ENCODE measurements around the gene CDH1. TPM values are rescaled to one million over a fixed set of nuclear protein-coding genes. Genes with fewer than 3 reads are reported as not detected.

The CDH1 gene
- polyA plus RNA-seq, 3 donors, result 0.05 to 0.13 TPM; not detected in 1

DNA sequence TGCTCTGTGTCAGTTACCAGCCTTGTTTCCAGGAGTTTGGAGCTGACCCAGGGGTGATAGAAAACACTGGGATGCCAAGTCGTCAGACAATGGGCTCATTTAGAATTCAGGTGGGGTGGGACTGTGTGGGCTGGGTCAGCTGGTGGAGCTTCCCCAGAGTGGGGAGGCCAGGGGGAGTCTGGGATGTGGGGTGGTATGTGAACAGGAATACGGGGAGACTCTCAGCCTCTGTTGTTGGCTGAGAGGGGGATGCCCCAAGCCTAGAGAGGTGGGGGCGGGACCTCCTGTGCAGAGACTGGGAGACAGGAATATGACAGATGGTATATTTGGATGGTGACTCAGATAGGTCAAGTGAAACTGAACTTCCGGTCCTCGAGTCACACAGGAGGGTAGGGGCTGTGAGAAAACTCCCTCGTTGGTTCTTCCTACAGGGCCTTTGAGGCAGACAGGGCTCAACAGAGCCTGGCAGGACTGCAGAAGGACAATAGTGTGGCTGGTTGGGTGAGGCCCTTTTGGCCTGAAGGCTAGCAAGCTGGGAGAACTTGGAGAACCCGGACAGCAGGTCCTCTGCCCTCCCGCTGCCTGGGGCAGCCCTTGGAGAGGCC, 23.7 kb downstream of the CDH1 start:
- WGBS (ENCODE audit: insufficient coverage), result 61% methylated on average over 8 of the region's 8 CpGs
- no peak overlapping the region for H3K4me3 ChIP-seq (replicated peaks in 1 of 3; ENCODE audit: low read depth in 2 of 3, low read length in 3 of 3)
- H3K9me3 Mint-ChIP-seq, result no peaks in the 10 kb centered on the region
- no peaks in the 10 kb centered on the region for H3K27me3 ChIP-seq (ENCODE audit: control insufficient read depth in 2 of 2, insufficient read depth in 2 of 2, low read length in 2 of 2)
- H3K36me3 Mint-ChIP-seq, result no peaks in the 10 kb centered on the region
- H3K4me1 ChIP-seq (ENCODE audit: control insufficient read depth in 1 of 2, insufficient read depth in 2 of 2, low read length in 2 of 2), result peaks cover 6 to 9% of the 10 kb centered on the region in 2 donors
- DNase-seq, result peak; percentile 8 to 82 (median 25)
- H4K20me1 ChIP-seq (ENCODE audit: insufficient read depth, low read length), result no peaks in the 10 kb centered on the region
- H2AFZ ChIP-seq (ENCODE audit: insufficient read depth, low read depth, low read length, poor library complexity, severe bottlenecking), result peak overlapping the region; percentile 43
- intact Hi-C loops (cut with micrococcal nuclease), result no loop called here
- H3K4me2 ChIP-seq (replicated peaks; ENCODE audit: extremely low read depth, low read length, poor library complexity, severe bottlenecking), result no peak overlapping the region
- no peaks in the 10 kb centered on the region for H3K9me3 ChIP-seq (replicated peaks in 1 of 2; ENCODE audit: control insufficient read depth in 1 of 2, insufficient read depth in 1 of 2, low read length in 2 of 2)
- H3K4me3 Mint-ChIP-seq, result peak overlapping the region in 1 of 2 donors; percentile 17
- no peak overlapping the region for H3K27ac ChIP-seq (ENCODE audit: low read depth in 1 of 2, low read length in 2 of 2)
- H3K79me2 ChIP-seq (ENCODE audit: insufficient read depth, low read length), result no peaks in the 10 kb centered on the region
- H3K36me3 ChIP-seq (replicated peaks in 1 of 2; ENCODE audit: control insufficient read depth in 1 of 2, insufficient read depth in 2 of 2, low read length in 2 of 2), result no peaks in the 10 kb centered on the region
- H3K4me1 Mint-ChIP-seq, result peaks cover 12% of the 10 kb centered on the region
- H3K27ac Mint-ChIP-seq, result peak overlapping the region in 2 of 7 donors; percentile 25 to 35
- no peak for TF ChIP-seq CTCF (IDR thresholded peaks at IDR 0.05)
- no peak overlapping the region for H3K9ac ChIP-seq (ENCODE audit: insufficient read depth, low read length, poor library complexity, severe bottlenecking)
- H3K27me3 Mint-ChIP-seq (ENCODE audit: low read depth in 3 of 3), result peaks cover 4 to 16% (median 15%) of the 10 kb centered on the region in 3 donors

DNA sequence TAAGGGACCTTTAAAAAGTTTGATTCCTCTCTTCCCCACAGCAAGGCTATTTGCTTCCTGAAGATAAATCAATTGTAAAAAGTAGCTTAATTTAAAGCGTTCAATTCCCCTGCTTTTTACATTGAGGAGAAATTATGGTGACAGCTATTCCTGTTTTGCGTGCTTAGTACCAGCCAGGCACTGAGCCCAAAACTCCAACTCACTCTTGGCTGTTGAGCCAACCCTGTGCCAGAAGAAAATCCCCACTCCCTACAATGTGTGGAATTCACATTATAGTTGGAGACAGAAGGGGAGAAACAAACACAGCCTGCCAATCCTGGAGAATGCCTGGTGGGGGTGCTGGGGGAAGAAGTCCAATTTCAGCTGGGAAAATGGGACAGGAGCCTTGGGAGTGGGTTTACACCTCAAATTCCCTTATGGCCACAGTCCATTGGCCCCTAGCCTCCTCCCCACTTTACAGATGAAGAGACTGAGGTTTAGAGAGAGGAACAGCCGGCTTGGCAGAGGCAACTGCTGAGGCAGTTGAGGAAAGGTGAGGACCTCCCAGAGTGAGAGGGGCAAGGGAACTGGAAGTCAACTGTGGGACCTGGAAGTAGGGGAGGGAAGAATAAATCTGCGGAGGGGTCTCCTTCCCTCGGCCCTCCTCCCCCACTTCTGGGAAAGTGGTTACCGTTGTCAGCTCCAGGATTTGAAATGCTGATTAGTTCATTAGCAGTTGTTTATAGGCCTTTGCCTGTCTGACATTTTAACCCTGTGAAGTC, 26.1 kb downstream of the CDH1 start:
- Histone ChIP-seq H3K36me3 (replicated peaks in 1 of 2; ENCODE audit: control insufficient read depth in 1 of 2, insufficient read depth in 2 of 2, low read length in 2 of 2) (no peaks in the 10 kb centered on the region), H2AFZ (ENCODE audit: insufficient read depth, low read depth, low read length, poor library complexity, severe bottlenecking) (no peak overlapping the region), H3K9me3 (replicated peaks in 1 of 2; ENCODE audit: control insufficient read depth in 1 of 2, insufficient read depth in 1 of 2, low read length in 2 of 2) (no peaks in the 10 kb centered on the region), H4K20me1 (ENCODE audit: insufficient read depth, low read length) (no peaks in the 10 kb centered on the region), H3K27ac (ENCODE audit: low read depth in 1 of 2, low read length in 2 of 2) (no peak overlapping the region), H3K79me2 (ENCODE audit: insufficient read depth, low read length) (no peaks in the 10 kb centered on the region), H3K9ac (ENCODE audit: insufficient read depth, low read length, poor library complexity, severe bottlenecking) (no peak overlapping the region), H3K4me1 (ENCODE audit: control insufficient read depth in 1 of 2, insufficient read depth in 2 of 2, low read length in 2 of 2) (peaks cover 9% of the 10 kb centered on the region in 2 donors), H3K4me2 (replicated peaks; ENCODE audit: extremely low read depth, low read length, poor library complexity, severe bottlenecking) (no peak overlapping the region), H3K4me3 (replicated peaks in 1 of 3; ENCODE audit: low read depth in 2 of 3, low read length in 3 of 3) (no peak overlapping the region), H3K27me3 (ENCODE audit: control insufficient read depth in 2 of 2, insufficient read depth in 2 of 2, low read length in 2 of 2) (no peaks in the 10 kb centered on the region)
- TF ChIP-seq CTCF (IDR thresholded peaks at IDR 0.05), result no peak
- DNase-seq, result no peak
- intact Hi-C loops (cut with micrococcal nuclease), result no loop called here
- Mint-ChIP-seq H3K9me3 (peaks cover 0 to 1% (median 0%) of the 10 kb centered on the region in 7 donors), H3K36me3 (no peaks in the 10 kb centered on the region), H3K27ac (peak overlapping the region in 1 of 7 donors; percentile 50), H3K4me3 (no peak overlapping the region), H3K27me3 (ENCODE audit: low read depth in 3 of 3) (peaks cover 4 to 17% (median 14%) of the 10 kb centered on the region in 3 donors), H3K4me1 (peaks cover 10% of the 10 kb centered on the region)
- WGBS (ENCODE audit: insufficient coverage), result no CpG with 5 or more reads among the region's 6 CpGs
